ENCODE data around the gene ARHGAP29. TPM values are rescaled to one million over a fixed set of nuclear protein-coding genes. Genes with fewer than 3 reads are reported as not detected.
A peak's percentile ranks its signal among the peaks of the same experiment; 100 is the strongest.

The ARHGAP29 gene
- total and polyA plus RNA-seq, 2 of the 4 experiments (the other 2 are of a cell fraction), result 19.1 to 30.3 TPM

GRCh38 chr1:94285031-94285654 is 47.8 kb upstream of the ARHGAP29 start:
- Histone ChIP-seq H3K9ac (ENCODE audit: low read depth, low read length) (no peak overlapping the region), H3K4me1 (ENCODE audit: control insufficient read depth, insufficient read depth, low read length) (peaks cover 9% of the 10 kb centered on the region), H2AK5ac (ENCODE audit: low read depth, low read length) (peak overlapping the region; percentile 41; the same call in 1 of the 2 replicates), H3K27ac (ENCODE audit: insufficient read depth, low read length) (no peak overlapping the region), H3K18ac (ENCODE audit: low read depth, low read length) (peak overlapping the region; percentile 66; the same call in 1 of the 2 replicates), H3K14ac (replicated peaks; ENCODE audit: low read depth, low read length) (peak overlapping the region; percentile 62), H2BK120ac (ENCODE audit: low read depth, low read length) (peak overlapping the region; percentile 80; the same call in 1 of the 2 replicates), H3K4me3 (ENCODE audit: insufficient read depth, low read depth, low read length) (no peak overlapping the region), H4K8ac (ENCODE audit: low read depth in 2 of 2, low read length in 2 of 2) (peak overlapping the region in 1 of 2 experiments; percentile 81; a peak in 2 of 4 replicates), H3K9me1 (ENCODE audit: insufficient read depth, low read length) (peaks cover 8% of the 10 kb centered on the region; the same call in 1 of the 2 replicates), H3K27me3 (ENCODE audit: control insufficient read depth, insufficient read depth, low read length) (no peaks in the 10 kb centered on the region), H2AFZ (replicated peaks; ENCODE audit: low read length, poor library complexity) (peak overlapping the region; percentile 28), H3K9me3 (ENCODE audit: control insufficient read depth, insufficient read depth, low read length) (0 out of 2 replicates have a peak, but pooled peaks cover under 1% of the 10 kb centered on the region), H3K4me2 (ENCODE audit: low read depth, low read length) (no peak overlapping the region), H3K4ac (ENCODE audit: low read depth, low read length) (peak overlapping the region; percentile 59; the same call in 1 of the 2 replicates), H3K23ac (ENCODE audit: low read depth, low read length) (peak overlapping the region; percentile 34; the same call in 1 of the 2 replicates), H2AK9ac (replicated peaks; ENCODE audit: low read depth, low read length, poor library complexity) (no peak overlapping the region), H4K5ac (ENCODE audit: low read depth, low read length) (no peak overlapping the region), H4K20me1 (ENCODE audit: insufficient read depth, low read length) (no peaks in the 10 kb centered on the region), H2BK15ac (ENCODE audit: low read depth, low read length) (peak overlapping the region; percentile 29; the same call in 1 of the 3 replicates), H3K79me1 (ENCODE audit: low read depth in 1 of 2, low read length in 2 of 2) (no peaks in the 10 kb centered on the region), H2BK20ac (ENCODE audit: low read depth, low read length) (peak overlapping the region; percentile 58; the same call in 1 of the 2 replicates), H3K56ac (ENCODE audit: extremely low read depth, insufficient read depth, low read length) (no peak overlapping the region), H3K36me3 (ENCODE audit: control insufficient read depth, insufficient read depth, low read length) (no peaks in the 10 kb centered on the region), H4K91ac (ENCODE audit: insufficient read depth, low read depth, low read length) (no peak overlapping the region), H2BK5ac (ENCODE audit: low read depth, low read length, poor library complexity, severe bottlenecking) (peak overlapping the region; percentile 24)
- intact Hi-C loops (cut with micrococcal nuclease), result no loop called here
- dilution Hi-C loops (cut with HindIII; ENCODE audit: low sequenced_read_pairs, unreplicated experiment), result no loop called here
- ATAC-seq (ENCODE audit: low read depth) (peak; percentile 34; the same call in 1 of the 2 replicates), DNase-seq (peak; percentile 54)
- in situ Hi-C loops (cut with MboI; ENCODE audit: low sequenced_read_pairs), result no loop called here
- no CpG with 5 or more reads among the region's 4 CpGs for WGBS, 2 experiments (ENCODE audit: extremely low coverage in 2 of 2, insufficient read length in 1 of 2)
- POLR2A ChIA-PET (ENCODE audit: unreplicated experiment), result no interaction called here
- CTCF ChIA-PET, result interaction anchor here (0.6 kb wide), 3 partner anchors 19 to 35 kb away, joined by 3 to 4 read pairs (median 4); no protein-coding TSS in a partner anchor
- no TSS peak for BruUV-seq (replicated peaks)
- no peak for TF ChIP-seq RFX5 (IDR thresholded peaks at IDR 0.05; ENCODE audit: low read depth, low read length)
- no peak for TF ChIP-seq USF2 (IDR thresholded peaks at IDR 0.05; ENCODE audit: low read depth, low read length)
- TF ChIP-seq CEBPB (IDR thresholded peaks at IDR 0.05; ENCODE audit: low read depth, low read length), result no peak
- no peak for TF ChIP-seq BHLHE40 (IDR thresholded peaks at IDR 0.05; ENCODE audit: low read depth, low read length)
- no peak for TF ChIP-seq ELK1 (IDR thresholded peaks at IDR 0.05; ENCODE audit: borderline replicate concordance, low read depth, low read length)
- TF ChIP-seq CTCF (conservative IDR thresholded peaks at IDR 0.05; ENCODE audit: low read depth, low read length), result no peak
- TF ChIP-seq MAZ (IDR thresholded peaks at IDR 0.05; ENCODE audit: borderline replicate concordance, low read depth, low read length), result no peak

Measured in IMR-90 (cell line).